HL-60 (cell line): ENCODE measurements around the gene SNX20.

ENCODE experiments used
- CTCF ChIP-seq: IDR thresholded peaks from one replicate; pipeline ENCODE4 v1.5.1; 2011; ENCODE audit warnings: low read length, control low read depth, inconsistent platforms; ENCODE audit not compliant: insufficient read depth
- POLR2AphosphoS5 ChIP-seq: IDR thresholded peaks from 2 replicates; pipeline ENCODE4 v1.6.1; 2012; ENCODE audit warnings: low read depth

GRCh38 chr16:50688867-50689266 lies 7.8 kb upstream of the SNX20 start:
- TF ChIP-seq CTCF (no peak), POLR2AphosphoS5 (no peak)
